Activated CD4-positive, alpha-beta T cell treated with anti-CD3 and anti-CD28 coated beads for 48 hours (primary cell): ENCODE results near the gene CSNK1A1.
"Not testable (repeated sequence)": the region's sequence is repeated elsewhere in the genome, so short reads cannot be mapped to it uniquely, and the experiment has no call there.

ENCODE experiments used
- DNase-seq: peaks from one replicate; pipeline ENCODE4 v3.0.0-alpha.2; 2020

Gene CSNK1A1

DNA sequence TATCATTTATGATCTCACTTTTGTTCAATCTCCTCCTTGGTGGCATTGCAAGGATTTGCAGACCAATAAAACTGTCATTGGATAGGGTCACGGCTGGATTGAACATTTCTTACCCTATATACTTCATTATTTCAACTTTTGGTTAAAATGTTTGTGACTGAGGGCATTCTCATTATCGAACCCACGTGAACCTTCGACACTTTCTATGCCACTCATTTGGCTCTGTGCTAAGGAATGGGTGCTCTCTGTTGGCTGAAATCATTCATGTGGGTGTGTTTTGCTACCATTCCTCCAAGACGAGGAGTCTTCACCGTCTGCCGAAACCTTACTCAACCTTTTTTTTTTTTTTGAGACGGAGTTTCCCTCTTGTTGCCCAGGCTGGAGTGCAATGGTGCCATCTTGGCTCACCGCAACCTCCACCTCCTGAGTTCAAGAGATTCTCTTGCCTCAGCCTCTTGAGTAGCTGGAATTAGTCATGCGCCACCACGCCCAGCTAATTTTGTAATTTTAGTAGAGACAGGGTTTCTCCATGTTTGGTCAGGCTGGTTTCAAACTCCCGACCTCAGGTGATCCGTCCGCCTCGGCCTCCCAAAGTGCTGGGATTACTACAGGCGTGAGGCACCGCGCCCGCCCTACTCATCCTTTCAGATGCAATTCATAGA, 62.5 kb downstream of the CSNK1A1 start:
- peak; percentile 23 for DNase-seq

DNA sequence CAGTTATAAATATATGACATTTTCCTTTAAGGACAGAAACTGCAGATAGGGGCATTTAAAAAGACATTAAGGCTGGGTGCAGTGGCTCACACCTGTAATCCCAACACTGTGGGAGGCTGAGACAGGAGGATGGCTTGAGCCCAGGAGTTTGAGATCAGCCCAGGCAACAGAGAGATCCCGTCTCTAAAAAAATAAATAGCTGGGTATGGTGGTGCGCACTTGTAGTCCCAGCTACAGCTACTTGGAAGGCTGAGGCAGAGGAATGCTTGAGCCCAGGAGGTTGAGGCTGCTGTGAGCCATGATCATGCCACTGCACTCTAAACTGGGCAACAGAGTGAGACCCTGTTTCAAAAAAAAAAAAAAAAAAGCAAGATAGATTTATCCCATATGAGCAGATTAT, 63.6 kb downstream of the CSNK1A1 start:
- no peak for DNase-seq

DNA sequence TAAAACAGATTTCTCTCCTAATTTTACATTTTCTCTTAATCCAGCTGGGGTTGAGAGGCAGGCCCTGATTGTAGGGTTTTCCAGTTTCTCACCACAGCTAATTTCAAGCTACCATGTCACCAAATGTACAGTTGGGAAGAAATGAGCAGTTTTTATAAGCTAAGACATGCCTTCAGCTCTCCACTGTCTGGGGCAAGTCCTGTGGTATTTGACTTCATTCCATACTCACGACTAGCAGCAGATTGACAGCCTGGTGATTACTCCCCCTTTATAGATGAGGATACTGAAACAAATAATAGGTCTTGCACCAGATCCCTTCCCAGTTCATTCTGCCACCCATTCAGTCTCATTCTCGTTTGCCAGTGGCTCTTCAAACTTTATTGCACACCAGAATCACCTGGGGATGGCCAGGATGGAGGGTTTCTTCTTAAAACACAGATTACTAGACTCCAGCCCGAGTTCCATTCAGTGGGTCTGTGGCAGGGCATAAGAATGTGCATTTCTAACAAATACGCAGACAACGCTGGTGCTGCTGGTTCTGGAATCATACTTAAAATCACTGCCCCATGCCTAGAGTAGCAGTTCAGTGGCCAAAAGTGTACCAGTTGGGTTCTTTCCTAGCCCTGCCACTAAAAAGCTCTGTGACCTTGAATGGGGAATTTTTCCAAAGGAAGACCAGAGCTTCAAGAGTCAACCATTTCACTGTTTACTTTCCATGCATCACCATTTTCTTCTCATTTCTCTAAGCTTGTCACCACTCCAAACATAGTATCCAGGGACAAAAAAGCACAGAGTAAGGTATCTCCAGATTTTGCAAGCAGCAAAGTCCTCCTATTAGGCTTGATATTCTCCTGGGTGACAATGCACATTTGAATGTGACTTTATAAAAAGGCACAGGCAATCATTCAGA, 64.3 kb downstream of the CSNK1A1 start:
- DNase-seq, result no peak

DNA sequence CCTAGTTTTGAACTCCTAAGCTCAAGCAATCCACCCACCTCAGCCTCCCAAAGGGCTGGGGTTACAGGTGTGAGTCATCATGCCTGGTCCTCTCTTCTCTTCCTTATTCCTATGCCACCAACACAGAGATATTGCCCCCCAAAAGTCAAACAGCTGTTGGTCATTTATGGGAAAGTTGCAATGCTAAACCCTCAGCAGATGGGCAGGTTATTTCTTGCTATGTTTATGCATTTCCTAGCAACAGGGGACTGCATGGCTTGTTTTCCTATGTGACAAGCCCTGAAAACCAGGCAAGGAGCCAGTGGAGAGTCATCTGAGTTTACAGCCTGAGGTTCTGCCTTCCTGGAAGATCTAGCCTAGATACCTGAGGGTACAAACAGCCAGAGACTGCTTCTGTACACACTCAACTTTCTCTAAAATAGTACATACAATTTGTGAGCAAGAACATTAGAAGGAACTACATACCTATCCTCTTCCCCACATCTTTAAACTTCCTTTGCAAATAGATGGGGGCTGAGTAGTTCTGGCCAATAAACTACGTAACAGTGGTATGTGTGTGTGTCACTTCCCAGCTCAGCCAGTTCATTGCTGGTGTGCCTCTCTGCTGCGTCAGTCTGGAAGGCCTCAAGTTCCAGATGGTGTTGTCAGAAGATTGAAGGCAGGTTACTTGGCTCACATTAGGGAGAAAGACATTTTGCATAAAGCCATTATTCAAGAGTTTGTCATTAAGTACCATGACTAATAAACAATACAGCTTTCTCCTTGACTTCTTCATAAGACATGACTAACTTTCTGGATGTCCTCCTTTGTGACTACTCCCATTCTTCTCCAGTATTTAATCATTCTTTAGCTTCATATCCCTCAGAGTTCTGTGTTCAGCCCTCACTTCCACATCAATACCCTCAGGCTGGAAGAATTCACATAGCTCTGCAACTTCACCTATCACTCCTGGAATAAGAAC, 65.3 kb downstream of the CSNK1A1 start:
- no peak for DNase-seq

DNA sequence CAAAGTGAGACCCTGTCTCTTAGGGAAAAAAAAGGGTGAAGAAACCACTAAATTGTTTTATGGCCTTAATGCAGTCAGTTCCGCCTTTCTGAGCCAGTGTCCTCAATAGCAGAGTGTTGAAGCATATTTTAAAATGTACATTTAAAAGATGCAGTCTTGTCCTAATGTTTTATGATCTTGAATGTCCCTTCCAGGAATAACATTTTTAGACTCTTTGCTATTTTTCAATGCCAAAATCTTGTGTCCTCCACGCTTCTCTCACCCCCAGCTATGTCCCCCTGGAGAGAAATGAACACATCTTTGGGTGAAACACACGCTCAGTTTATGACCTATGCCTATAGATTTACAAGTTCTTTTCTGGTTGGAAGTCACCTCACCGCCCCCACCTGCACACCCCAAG, 69.8 kb downstream of the CSNK1A1 start:
- no peak for DNase-seq

DNA sequence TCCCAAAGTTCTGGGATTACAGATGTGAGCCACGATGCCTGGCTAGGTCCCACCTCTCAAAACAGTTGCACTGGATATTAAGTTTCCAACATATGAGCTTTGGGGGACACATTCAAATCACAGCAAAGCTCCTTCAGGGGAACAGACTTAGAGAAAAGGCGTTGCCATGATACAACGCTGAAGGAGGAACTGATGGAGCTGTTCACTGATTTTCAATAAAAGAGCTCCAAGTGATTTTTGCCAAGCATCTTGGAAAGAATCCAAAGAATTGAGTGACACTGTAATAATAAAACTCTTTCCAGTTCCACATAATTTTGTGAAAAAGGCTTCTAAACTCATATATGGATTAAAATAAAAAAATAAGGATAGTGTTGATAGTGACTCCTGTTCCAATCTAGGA, 72.5 kb downstream of the CSNK1A1 start:
- no peak for DNase-seq

DNA sequence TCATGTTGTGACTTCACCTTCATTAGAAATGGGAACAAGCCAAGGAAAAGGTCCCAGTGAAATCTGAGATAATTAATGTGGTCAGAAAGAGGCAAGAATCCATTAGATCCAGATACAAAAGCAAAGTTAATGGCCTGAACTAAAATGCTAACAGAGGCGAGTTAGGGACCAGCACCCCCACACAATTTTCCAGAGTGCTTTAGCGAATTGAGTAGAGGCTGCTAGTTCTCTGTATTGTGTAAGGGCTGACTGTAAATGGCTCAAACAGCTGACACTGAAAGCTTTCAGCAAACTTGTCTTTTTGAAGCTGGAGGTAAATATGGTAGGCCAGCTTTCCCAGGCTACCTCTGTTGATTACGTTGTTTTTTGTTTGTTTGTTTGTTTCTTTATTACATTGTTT, 75.5 kb downstream of the CSNK1A1 start:
- no peak for DNase-seq

DNA sequence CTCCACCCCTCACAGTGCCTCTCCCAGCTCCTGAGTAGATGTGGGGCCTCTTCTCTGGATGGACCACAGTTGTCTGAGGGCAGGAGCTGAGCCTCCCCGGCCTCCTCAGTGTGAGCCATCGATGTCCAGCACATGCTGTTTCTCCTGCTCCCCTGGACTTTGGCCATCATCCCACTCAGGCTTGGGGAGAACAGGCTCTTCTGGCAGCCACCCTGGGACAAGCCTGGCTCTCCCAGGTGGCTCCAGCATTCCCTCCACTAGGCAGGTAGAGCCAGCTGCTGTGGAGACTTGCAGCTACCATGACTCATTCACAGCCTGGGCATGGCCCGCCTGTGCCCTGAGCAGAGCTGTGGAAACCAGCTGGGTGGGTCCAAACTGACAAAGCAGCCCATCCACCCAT, 77.0 kb downstream of the CSNK1A1 start:
- DNase-seq, result no peak

DNA sequence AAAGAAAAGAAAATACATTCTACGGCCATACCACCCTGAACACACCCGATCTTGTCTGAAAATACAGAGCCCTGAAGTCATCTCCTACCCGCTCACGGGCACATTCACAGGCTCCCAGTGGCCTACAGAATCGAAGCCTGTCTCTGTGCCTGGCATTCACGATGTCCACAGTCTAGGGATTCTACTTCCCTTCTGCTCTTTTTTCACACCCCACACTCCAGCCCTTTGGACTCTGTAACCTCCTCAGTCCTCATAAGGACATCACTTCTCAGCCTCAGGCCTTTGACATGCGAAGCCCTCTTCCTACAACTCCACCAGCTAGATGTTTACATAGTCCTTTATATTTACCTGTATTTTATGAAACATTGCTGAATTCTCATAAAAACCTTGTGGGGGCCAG, 77.8 kb downstream of the CSNK1A1 start:
- DNase-seq, result no peak

DNA sequence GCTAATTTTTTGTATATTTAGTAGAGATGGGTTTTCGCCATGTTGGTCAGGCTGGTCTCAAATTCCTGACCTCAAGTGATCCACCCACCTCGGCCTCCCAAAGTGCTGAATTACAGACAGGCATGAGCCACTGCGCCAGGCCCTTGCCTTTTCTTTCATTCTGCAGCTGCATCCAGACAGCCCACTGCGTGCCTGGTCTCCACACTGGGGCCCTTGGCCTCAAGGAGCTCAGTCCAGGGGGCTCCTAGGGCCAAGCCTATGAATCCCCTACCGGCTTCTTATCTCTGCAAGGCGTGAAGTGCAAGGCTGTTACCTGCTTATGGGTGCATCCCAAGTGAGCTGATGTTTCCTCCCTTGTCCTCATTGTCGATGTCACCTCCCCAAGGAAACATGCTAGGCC, 78.8 kb downstream of the CSNK1A1 start:
- no peak for DNase-seq

DNA sequence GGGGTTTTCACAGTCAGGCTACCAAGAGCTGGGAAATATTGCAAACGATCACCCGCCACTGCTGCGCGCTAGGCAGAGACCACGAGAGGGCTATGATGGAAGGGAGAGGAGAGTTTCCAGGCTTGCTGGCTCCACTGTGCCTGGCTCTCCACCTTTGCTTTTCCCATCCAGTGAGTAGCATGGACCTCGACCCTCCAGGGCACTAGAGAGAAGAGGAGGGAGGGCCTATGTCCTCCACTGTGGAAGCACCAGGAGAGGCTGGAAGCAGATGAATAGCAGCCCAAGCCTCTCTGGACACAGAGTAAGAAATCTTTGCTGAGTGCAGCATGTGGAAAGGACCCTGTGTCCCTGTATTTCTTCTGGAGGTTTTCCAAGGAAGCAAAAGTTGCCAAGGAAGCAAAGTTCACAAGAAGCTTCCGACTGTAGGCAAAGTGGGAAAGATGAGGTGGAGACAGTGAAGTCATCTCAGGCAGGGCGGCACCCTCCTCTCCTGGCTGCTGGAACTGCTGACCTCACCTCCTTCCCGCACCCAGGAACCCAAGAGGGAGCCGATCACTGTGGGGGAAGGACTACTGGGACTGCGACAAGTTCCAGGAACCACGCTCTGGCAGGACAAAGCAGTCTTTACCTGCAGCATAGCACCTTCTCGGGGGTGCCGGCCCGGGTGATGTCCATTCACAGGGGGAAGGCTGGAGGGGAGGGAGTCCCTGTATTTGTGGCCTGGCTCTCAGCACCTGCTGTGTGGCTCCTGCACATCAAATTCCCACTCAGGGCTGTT, 79.6 kb downstream of the CSNK1A1 start:
- no peak for DNase-seq

DNA sequence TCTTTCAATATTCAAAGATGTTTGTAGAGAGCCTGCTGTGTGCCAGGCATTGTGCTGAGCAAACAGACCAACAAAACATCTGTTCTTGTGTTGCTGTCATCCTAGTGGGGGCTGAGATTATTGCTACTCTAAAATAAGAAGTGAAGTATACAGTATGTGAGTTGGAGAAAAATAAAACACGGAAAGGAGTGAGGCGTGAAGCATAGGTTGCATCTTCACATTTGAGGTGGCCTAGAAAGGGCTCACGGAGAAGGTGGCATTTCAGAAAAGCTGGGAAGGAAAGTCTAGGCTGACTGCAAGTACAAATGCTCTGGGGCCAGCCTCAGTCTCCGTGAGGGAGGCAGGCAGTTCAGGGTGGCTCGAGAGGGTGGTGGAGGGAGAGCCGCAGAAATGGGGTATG, 80.3 kb downstream of the CSNK1A1 start:
- DNase-seq, result no peak

DNA sequence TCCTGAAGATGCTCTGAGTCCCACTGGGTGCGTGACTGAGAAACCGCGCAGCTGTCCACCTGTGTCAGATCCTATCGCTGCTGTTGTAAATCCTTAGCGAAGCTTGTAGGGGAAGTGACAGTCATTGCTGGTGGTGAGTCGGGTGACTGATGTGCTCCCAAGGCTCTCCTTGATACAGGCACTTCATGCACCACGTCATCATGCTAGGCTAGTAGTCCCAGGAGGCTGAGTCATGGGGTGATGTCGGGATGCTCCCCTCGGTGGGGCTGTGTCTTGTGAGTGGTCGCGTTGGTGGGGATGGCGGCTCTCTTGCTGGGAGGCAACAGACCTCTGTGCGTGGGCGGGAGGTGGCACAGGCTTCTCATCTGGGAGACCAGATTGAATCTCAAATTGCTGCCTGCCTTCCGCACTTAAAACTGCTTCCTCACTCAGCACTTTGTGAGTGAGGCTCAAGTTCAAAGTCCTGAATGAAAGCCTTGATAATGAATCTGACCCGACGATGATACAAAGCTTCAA, 84.7 kb downstream of the CSNK1A1 start:
- peak; percentile 27 for DNase-seq

DNA sequence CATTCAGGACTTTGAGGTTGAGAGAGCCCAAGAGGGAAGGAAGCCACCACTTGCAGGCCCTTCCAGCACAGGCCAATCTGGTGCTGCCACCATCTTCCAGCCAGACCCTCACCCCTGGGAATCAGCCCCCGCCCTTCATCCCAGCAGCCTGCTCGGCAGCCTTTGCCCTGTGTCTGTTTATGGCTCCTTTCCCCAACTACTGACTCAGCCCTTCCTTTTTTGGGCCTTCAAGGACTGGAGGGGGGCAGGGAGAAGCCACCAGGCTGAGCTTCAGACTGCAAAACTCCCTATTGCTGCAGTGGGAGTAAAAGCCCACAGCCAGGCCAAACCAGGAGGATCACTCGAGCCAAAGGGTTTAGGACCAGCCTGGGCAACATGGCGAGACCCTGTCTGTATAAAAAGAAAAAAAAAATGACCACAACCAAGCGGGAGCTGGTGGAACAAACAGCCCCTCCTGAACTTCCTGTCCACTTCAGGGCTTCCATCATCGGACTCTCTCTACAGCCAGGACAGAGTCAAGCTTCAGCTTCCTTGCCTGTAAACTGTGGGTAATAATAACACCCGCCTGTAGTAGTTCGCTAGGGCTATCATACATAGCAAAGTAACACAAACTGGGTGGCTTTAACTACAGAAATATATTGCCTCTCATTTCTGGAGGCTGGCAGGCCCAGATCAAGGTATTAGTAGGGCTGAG, 86.3 kb downstream of the CSNK1A1 start:
- no peak for DNase-seq

DNA sequence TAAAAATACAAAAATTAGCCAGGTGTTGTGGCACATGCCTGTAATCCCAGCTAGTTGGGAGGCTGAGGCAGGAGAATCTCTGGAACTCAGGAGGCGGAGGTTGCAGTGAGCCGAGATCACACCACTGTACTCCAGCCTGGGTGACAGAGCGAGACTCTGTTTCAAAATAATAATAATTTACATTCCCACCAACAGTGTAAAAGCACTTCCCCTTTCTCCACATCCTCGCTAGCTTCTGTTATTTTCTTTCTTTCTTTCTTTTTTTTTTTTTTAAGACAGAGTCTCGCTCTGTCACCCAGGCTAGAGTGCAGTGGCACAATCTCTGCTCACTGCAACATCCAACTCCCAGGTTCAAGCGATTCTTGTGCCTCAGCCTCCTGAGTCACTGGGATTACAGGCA, 89.3 kb downstream of the CSNK1A1 start:
- DNase-seq, result not testable (repeated sequence)

DNA sequence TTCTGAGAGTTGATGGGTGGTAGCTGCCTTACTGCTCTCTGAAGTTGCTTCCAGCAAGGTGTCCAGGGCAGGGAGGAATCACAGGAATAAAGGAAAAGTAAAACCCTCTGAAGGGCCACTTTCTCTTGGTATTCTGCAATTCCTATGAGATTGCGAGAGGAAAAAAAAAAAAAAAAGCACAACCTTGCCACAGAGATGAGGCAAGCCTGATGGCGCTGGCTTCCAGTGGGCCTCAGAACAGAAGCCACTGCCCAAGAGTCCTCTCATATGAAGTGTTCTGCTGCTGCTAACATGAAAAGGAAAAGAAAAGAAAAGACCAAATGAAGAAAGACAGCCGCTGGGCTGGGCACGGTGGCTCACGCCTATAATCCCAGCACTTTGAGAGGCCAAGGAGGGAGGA, 91.3 kb downstream of the CSNK1A1 start:
- no peak for DNase-seq

DNA sequence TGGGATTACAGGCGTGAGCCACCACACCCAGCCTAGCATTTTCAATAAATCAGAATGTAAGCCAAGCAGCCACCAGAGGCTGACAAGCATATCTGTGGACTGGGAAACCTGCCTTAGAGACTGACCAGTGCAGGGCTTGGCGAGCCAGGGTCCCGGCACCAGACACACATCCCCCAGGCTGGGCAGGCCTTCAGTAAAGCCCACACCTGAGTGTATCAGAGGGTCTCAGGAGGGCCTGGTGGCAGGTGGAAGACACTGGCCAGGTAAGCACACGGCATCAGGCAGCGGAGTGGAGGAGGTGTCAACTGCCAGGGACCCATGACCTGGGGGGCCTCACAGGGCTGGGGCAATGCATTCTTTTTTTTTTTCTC, 93.9 kb downstream of the CSNK1A1 start:
- DNase-seq, result no peak

DNA sequence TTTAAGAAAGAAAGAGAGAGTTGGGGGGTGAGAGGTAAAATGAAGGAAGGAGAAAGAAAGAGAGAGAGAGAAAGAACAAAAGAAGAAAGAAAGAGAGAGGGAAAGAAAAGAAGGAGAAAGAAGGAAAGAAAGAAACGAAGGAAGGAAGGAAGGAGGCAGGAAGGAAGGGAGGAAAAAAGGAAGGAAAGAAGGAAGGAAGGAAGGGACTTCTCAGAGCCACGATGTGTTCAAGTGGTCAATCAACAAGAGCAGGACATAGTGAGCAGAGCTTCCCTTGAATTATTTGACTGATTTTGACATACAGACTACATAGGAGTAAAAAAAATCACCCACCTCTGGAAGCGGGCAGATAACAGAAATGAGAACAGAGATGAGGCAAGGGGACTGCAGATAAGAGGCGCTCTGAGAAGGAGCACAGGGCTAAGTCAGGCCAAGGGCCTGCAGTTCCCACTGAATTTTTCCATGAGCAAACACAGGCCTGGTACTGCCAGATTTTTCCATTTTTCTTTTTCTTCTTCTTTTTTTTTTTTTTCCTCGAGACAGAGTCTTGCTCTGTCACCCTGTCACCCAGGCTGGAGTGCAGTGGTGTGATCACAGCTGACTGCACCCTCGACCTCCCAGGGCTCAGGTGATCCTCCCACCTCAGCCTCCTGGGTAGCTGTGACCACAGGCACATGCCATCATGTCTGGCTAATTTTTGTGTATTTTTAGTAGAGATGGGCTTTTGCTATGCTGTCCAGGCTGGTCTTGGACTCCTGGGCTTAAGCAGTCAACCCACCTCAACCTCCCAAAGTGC, 94.4 kb downstream of the CSNK1A1 start:
- no peak for DNase-seq

DNA sequence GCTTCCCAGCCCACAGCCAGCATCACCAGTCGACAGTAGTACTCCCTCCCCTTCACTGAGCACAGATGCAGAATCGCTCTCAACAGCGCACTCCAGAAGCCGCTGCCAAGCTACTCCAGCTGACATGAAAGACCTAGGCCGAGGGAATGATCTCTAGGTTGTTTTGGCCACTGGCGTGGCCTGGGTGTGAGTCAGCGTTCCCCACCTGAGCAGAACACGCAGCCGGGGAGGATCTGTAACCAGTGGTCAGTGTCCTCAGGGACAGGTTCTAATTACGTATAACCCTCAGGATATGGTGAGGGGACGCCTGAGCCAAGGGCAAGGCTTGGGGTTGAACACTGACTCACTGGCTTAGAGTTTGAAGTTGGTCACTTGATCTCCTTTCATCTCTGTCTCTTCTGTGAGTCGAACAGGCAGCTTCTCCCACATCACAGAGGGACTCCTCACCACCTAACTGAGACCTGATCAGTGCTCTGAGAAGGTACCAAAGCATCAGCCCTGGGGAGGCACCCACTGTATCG, 95.3 kb downstream of the CSNK1A1 start:
- DNase-seq, result no peak

DNA sequence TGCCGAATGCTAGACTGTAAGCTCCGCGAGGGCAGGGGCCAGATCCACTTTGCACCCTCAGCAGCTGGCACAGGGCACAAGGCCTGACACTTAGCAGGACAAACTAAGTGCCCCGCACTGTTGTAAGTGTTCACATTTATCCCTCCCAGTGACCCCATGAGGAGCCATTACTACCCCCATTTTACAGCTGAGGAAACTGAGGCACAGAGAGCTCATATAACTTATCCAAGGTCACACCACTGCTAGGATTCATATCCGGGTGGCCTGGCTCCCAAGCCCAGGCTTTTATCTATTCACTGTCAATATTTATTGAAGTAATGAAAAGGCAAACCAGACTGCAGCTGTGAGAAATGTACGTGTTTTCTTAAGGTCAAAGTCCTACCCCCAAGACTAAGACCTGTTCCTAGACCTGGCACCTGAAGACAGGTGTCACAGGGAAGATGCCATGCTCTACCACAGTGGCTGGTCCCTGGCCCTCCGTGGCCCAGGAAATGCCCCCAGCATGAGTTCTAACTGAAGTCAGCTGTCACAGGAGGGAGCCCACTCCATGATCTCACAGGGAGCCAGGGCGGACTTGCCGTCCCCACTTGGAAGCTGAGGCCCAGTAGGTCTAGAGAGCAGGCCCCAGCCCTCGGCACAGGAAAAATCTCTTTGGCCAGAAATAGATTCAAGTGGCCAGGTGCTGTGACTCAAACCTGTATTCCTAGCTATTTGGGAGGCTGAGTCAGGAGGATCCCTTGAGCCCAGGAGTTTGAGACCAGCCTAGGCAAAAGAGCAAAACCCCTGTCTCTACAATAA, 97.4 kb downstream of the CSNK1A1 start:
- DNase-seq, result no peak
